Suppressor macrophage (primary cell): ENCODE measurements around the gene RASA3.

Source experiments
- DNase-seq, 4 experiments: peaks; one replicate each; pipeline ENCODE4 v3.0.0-alpha.2; 2020 to 2022

The RASA3 gene

DNA sequence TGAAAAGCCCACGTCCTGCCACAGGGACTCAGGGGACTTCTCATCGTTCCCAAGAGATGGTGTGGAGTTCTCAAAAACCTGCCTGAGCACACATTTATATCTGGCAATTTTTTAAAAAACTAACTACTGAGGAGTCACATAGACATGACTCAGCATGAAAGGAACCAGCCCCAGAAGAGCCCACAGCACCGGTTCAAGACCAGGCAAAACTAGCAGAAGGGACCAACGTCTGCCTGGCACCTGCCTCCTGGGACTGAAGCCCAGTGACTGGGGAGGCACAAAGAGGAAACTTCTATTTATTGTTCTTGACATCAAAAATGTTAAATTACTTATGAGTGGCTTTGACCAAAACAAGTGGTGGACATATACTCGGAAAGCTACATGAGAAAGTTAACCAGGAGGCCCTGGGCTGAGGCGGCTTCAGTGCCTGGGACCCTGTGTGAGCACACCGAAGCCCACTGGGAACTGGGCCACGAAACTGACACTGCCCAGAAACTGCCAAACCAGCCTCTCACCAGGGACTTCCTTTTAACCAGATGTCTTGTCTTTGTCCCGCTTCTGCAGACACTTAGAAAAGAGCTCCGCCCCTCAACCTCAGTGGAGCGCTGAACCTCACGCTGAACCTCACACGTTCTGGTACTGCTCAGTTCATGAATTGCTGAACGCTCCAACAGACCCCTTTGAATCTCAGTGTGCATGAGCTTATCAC is 184.2 kb downstream of the RASA3 start:
- peak in 2 of 4 experiments; percentile 22 to 25 for DNase-seq

DNA sequence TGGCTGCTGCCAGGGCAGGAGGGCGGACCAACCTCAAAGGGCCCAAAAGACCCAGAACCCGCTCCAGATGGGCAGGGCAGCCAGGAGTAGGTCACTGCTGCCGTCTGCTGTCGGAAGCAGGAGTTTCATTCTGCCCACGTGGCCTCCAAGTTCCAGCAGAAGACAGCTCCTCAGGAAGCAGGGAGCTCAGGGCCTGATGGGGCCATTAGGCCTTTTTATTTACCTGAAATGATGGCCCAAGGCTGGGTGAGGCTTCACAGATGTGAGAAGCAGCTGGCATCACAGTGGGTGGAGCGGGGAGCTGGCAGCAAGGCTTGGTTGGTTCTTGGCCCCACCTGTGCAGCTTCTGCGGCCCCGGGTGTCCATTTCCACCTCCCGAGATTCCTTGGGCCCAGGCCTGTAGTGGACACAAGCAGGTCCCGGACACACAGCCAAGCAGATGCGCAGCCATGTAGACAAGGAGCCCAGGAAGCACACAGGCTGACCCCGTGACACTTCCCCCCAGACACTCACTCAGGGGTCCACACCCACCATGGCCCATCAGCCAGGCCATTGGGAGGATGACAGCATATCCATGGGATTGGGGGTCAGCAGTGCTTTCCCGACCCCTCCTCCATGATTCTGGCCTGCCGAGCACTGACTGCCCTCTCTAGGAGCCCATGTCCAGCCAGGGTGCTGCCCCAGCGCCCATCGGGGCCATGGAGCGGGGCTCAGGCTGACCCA is 185.0 kb downstream of the RASA3 start:
- DNase-seq = peak; percentile 15 to 55 (median 39)

DNA sequence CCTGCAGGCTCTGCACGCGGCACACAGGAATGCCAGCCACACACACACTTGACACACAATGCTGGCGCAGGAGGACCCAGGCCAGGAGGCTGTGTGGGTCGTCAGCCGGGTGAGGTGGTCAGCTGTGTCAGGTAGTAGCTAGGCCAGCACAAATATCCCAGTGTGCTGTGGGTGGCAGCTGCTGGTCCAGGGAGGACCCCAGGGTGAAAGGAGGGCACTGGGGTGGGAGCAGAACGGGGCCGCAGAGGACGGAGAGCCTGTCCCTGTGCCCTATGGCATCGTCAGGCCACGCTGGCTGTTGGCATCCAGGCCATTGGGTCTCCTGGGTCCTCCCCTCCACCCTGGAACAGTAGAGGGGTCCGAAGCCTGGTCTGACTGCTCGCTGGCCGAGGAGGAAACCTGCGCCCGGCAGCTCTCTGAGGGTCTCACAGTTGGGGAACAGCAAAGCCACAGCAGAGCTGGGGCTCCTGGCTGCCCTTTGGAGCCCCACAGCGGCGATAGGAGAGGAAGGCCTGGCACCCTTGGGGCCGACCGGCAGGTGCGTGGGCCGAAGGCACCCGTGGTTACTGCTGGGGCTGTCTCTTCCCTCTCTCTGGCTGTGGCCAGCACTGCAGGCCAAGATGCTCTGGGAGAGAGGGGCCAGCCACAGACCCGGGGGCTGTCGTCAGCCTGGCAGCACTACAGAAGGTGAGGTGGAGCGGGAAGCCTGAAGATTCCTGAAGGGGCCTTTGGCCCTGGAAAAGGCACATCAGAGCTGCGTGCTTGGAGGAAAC is 185.8 kb downstream of the RASA3 start:
- DNase-seq = no peak

DNA sequence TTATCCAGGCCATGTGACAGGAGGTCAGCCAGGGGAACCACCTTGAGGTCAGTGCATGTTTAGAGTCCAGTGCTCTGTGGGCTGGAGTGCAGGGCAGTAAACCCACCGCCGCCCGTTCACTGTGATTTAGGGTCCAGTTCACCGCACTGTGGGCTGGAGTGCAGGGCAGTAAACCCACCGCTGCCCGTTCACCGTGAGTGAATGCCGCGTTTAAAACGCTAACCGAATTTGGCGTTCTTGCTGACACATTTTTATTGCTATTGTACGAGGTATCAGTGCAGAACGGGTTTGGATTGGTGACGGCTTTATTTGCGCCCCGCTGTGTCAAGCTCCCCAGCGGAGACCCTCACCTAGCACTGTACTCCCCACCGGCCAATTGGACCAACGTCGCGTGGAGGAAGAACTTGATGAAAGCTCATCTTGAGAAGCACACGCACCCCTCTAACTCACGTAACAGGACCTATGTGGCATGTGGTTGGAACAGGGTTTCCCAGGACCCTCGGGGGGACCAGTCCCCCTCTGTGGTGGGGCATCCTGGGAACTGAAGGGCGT is 186.5 kb downstream of the RASA3 start:
- no peak for DNase-seq

DNA sequence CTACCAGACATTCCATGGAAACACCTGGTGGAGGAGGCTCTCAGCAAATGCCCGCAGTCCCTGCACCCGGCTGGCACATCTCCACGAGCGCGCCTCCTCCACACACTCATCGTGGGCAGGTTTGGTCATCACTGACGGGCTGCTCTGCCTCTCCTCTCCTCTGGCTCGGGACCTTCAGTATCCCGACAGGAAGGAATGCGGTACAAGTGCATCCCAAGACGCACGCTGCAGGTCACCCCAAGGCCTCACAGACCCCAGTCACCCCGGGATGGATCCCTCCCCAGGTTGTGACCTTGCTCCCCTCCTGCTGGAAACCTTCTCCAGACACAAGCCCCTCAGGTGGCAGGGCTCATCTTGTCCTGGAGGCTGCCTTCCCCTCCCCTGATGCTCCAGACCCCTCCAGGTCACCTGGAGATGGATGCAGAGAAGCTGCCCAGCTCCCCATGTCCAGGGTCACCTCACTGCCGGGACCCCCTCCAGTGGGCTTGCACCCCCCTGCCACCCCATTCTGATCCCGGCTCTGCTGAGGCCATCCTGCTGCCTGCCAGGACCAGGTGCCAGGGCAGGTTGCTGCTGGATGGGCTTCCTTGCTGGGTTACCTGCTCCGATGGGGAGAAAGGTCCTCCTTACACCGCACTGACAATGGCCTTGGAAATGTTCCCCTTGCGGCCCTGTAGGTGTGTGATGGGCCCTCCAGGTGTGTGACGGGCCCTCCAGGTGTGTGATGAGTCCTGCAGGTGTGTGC is 188.4 kb downstream of the RASA3 start:
- no peak for DNase-seq

DNA sequence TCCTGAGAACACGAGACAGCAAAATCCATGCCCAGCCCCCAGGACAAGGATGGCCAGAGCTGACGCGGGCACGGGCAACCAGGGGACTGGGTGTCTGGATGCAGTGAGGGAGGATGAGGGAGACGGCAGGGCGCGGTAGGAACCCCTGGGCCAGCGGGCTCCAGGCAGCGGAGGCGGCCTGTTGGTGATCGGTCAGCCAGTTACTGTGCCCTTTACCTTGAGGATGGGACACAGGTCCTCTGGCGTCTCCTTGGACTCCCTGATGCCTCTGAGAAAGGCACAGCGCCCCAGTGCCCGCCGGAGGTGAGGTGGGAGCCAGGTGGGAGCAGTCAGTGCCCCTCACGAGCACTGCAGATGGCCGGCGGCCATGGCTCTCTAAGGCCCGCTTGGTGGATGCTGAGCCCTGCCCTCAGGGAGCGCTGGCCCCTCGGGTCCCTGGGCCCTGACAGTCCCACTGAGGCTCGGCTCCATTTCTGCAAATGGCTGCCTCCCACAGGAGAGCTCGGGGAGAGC is 189.8 kb downstream of the RASA3 start:
- no peak for DNase-seq

DNA sequence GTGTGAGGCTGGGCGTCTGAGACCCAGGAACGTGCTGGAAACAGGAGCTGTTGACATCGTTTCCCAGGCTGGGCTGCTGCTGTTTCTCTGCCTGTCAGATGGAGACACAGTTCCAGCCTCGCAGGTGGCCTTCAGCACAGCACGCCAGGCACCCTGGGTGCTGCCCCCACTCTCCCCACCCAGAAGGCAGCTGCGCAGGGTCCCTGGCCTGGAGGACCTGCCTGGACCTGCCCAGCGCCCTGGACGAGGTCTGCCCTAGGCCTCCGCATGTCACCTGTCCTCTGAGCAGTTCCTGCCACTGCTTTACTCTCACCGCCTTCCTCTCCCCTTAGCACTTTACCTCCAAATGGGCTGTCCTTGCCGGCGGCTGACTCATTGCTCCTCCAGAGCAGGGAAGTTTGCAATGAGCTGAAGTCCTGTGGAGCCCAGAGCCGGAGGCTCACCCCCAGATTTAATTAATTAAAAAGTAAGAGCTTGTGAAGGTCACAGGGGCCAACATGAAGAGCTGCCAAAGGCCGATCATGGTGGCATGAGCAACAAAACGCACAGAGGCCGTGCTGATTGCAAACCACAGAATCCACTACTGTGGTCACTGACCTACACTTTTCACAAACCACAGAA is 190.7 kb downstream of the RASA3 start:
- DNase-seq = no peak

DNA sequence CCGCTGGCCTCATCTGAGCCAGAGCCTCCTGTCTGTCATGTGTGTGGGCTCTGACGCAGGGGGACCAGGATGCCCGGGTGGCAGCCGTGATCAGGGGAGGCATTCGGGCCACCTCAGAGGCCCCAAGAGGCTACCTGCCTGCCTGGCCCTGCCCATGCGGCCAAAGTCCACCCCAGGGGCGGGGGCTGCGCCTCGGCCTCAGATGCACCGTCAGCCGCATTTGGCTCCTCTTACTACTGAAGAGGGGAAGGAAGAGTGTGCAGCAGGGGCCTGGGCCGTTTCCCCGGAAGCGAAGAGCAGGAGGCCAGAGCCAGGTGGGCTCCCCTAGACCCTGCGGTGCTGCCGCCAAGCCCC is 192.5 kb downstream of the RASA3 start:
- no peak for DNase-seq

DNA sequence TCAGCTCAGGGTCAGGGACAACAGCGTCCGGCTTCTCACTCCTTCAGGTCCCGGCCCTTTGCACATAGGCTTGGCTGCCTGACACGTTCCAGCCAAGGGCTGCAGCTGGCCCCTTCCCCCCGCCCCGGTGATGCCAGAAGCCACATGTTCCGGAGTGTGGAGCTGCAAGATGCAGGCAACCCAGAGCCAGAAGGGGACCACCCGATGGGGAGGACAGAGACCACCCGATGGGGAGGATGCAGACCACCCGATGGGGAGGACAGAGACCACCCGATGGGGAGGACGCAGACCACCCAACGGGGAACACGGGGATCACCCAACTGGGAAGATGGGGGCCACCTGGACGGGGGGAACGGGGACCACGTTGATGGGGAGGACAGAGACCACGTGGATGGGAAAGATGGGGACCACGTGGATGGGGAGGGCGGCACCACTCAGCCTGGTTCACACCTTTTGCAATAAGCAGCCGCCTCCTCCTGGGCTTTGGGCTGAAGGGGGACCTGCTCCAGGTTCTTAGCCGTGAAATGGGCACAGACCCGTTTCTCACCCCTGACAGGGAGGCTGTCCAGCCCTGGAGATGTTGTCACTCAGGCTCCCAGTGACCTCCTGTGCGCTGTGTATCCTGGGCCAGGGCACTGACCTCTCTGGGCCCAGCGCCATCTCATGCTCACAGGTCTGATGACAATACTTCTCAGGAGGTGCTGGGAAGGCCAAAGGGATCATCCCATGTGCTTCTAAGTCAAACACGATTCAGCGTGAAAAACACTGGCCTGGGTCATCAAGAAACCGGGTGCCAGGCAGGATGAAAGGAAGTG is 193.1 kb downstream of the RASA3 start:
- DNase-seq = no peak

DNA sequence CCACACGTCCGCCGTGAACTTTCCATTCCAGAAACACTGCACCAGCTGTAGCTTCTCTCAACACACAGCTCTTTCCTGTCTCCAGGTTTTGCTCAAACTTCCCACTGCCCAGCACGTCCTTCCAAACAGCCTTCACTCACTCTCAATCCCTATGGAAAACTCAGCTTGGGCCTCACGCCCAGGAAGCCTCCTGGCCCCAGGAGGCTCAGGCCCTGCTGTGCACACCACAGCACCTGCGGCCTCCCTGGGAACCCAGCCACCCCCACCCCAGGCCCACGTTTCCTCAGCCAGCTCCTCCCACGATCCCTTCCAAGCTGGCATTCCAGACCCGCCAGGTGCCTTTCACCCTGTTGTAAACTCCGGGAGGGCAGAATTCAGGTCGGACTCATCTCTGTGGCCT is 193.7 kb downstream of the RASA3 start:
- no peak for DNase-seq

DNA sequence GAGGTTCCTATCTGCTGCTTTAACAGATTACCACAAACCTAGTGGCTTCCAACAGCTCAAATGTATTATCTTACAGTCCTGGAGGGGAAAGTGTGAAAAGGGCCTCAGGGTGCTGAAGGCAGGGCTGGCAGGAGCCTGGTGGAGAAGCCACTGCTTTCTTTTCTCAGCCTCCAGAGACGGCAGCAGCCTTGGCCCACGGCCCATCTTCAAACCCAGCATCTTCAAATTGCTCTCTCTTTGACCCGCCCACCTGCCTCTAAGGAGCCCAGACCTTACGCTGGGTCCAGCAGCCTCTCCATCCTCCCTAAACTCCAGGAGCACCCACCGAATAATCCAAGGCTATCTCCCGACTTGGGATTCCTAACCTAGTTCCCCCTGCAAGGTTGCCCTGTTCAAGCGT is 194.2 kb downstream of the RASA3 start:
- DNase-seq = no peak

DNA sequence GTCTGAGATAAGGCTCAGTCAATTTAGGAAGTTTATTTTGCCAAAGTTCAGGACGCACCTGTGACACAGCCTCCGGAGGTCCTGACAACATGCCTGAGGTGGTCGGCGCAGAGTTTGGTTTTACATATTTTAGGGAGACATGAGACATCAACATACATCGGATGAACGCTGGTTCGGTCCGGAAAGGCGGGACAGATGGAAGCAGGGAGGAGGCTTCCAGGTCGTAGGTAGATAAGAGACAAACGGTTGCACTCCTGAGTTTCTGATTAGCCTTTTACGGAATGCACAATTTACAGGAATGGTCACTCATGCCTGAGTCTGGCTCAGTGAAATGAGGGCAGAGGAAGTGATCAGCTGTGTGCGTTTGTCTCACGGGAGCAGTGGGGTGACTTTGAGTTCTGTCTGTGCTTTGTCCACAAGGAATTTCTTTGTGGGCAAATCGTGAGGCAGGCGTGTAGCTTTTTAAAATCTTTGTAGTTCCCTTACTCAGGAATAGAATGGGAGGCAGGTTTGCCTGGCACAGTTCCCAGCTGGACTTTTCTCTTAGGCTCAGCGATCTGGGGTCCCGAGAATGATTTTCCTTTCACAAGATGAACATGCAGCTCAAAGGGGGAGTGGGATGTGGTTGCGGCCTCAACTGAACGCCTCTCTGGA is 194.8 kb downstream of the RASA3 start:
- no peak for DNase-seq

DNA sequence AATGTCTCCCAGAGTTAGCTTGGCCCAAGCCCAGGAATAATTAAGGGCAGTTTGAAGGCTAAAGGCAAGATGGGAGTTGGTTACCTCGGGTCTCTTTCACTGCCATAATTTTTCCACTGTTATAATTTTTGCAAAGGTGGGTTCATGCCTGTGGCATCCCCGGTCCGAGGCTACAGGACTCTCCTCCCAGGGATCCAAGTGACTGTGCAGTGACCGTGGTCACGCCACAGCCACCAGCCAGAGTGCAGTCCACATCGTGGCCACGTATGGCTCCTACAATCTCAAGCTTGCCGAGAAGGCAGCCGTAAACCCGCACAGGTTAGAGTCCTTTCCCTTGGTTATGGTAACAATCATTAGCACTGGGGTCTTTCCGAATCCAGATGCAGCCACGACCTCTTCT is 195.3 kb downstream of the RASA3 start:
- DNase-seq = no peak

DNA sequence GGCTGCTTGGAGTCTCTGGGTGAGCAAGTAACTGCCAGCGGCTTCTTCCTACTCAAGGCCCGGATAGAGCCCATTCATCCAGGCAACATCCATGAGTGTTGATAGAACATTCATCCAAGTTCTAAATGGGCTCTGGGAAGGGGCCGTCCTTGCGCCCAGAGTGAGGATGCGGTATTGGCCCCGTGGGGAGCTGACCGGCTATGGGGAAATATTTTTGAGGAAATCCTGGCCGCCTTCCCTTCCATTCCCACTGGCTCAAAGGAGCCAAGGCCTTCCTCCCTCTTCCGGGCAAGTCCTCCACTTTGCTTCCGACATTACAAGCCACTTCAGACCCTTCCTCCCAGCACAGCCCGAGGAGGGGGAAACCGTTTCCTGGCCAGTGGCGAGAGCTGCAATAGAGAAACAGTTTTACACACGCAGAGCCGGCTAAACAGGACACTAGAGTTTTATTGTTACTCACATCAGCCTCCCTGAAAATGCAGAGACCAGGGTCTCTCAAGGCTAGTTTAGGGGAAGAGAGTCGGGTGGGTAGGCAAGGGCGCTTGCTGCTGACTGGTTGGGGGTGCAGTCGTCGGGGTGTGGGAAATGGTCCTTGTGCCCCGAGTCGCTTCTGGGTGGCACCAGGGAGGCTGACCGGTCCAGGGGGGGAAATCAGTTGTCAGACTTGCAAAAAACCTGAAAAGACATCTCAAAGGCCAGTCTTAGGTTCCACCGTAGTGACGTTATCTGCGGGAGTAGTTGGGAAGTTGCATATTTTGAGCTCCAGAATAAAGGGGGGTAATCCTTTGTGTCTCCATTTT is 196.1 kb downstream of the RASA3 start:
- DNase-seq = no peak

DNA sequence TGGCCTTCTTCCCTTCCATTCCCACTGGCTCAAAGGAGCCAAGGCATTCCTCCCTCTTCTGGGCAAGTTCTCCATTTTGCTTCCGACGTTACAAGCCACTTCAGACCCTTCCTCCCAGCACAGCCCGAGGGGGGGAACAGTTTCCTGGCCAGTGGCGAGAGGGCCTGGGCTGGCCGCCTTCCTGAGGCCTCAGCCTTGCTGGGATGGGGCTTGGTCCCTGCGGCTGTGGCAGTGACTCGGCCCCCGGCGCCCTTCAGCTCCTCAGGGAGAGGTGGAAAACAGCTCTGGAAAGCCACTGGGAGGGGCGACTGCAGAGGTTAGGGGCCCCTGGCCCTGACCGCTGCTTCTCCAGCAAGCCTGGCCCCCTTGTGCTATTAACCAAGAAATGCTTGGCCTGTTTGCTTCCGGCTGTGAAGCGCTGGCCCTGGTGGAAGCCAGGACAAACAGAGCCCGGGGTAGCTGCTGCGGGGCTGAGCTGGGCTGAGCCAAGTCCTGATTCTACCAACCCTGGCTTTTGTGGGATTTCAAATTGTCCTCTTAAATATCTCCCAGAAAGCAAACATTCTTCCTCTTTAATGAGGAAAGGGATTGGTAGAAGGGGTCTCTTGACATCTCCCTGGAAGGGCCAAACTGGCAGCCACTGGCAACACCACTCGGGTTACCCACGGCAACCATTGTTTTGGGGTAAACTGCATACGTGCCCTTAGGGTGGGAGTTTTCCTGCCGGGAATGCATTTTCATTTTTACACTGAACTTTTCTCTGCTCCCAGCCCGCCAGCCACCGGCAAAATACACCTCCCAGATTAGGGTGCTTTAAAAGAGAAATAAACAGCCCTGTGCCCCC is 197.2 kb downstream of the RASA3 start:
- DNase-seq = no peak

DNA sequence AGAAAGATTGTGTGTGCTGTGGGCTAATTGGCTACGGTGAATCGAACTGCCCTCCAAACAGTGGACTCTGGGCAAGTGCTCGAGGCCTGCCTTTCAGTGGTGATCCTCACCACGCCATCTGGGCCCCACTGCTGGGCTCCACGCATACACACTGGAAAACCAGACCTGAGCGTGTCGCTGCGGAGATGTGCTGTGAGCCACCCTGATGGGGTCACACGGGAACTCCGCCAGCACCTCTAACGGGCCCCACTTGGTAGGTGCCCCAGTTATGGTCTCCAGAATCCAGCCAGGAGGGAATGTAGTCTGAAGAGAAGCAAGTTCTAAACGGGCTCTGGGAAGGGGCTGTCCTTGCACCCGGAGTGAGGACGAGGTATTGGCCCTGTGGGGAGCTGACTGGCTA is 197.8 kb downstream of the RASA3 start:
- no peak for DNase-seq

DNA sequence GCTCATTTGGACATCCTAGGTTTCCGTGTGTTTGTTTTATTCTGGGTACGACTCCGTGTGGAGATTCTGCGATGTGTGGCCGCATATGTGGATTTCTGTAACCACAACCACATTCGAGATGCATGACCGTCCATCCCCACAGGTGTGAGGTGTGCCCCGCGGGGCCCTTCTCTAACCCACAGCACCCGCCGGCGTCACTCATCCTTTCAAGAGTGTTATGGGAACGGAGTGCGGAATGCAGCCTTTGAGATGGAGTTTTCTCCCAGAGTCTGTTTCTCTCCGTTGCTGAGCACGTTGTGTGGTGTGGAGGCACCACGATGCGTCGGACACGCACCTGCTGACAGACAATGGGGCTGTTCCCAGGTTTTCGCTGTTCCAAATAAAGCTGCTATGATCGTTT is 198.5 kb downstream of the RASA3 start:
- no peak for DNase-seq

DNA sequence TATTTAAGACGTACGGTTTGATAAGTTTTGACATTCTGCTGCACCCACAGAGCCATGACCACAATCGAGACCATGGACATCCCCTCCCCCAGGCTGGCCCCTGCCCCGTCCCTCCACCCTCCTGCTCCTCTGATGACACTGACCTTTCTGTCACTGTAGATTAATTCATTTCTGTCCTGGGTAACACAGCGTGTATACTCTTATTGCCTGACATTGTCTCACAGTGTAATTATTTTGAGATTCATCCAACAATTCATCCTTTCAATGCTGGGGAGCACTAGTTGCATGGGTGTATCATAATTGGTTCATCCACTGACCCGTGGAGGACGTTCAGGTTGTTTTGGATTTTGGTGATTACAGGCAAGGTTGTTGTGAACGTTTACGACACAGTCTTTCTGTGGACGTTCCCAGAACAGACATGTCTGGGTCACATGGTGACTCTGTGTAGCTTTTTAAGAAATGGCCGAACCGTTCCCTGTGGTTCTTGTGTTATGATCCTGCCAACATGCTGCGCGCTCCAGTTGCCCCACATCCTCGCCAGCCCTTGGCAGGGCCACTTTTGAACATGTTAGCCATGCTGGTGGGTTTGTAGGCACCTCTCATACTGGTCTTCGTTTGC is 200.5 kb downstream of the RASA3 start:
- DNase-seq = no peak
